Cardiac fibroblast (primary cell): ENCODE data around the gene TUBB1.
"Not testable (repeated sequence)": the region's sequence is repeated elsewhere in the genome, so short reads cannot be mapped to it uniquely, and the experiment has no call there.

Experiments
- DNase-seq, 2 donors: peaks; one replicate each; pipeline versions ENCODE4 v3.0.0 to v3.0.0-alpha.2; 2010; ENCODE audit warnings: low read depth in 2 of 2
- H3K4me3 ChIP-seq, 2 donors: replicated peaks in 1 of 2; 1 replicate in 1 of 2; 2 replicates in 1 of 2; pipeline ENCODE4 v1.5.1; 2011; ENCODE audit warnings: low read depth in 2 of 2, low read length in 2 of 2, mild to moderate bottlenecking in 2 of 2, moderate library complexity in 1 of 2
- TF ChIP-seq, protein P1 (sequence below): IDR thresholded peaks from one replicate; pipeline ENCODE4 v1.5.1; 2011; ENCODE audit warnings: low read depth, mild to moderate bottlenecking, low read length, inconsistent platforms

The TUBB1 gene

GRCh38 chr20:59033093-59033492 lies 13.9 kb downstream of the TUBB1 start:
- H3K4me3 ChIP-seq: peak overlapping the region in 1 of 2 donors; percentile 52
- no peak for DNase-seq
- TF ChIP-seq, protein P1, sequence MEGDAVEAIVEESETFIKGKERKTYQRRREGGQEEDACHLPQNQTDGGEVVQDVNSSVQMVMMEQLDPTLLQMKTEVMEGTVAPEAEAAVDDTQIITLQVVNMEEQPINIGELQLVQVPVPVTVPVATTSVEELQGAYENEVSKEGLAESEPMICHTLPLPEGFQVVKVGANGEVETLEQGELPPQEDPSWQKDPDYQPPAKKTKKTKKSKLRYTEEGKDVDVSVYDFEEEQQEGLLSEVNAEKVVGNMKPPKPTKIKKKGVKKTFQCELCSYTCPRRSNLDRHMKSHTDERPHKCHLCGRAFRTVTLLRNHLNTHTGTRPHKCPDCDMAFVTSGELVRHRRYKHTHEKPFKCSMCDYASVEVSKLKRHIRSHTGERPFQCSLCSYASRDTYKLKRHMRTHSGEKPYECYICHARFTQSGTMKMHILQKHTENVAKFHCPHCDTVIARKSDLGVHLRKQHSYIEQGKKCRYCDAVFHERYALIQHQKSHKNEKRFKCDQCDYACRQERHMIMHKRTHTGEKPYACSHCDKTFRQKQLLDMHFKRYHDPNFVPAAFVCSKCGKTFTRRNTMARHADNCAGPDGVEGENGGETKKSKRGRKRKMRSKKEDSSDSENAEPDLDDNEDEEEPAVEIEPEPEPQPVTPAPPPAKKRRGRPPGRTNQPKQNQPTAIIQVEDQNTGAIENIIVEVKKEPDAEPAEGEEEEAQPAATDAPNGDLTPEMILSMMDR: no peak

GRCh38 chr20:59033616-59034165 lies 14.5 kb downstream of the TUBB1 start:
- H3K4me3 ChIP-seq: no peak overlapping the region
- TF ChIP-seq, protein P1: no peak
- DNase-seq: no peak

DNA sequence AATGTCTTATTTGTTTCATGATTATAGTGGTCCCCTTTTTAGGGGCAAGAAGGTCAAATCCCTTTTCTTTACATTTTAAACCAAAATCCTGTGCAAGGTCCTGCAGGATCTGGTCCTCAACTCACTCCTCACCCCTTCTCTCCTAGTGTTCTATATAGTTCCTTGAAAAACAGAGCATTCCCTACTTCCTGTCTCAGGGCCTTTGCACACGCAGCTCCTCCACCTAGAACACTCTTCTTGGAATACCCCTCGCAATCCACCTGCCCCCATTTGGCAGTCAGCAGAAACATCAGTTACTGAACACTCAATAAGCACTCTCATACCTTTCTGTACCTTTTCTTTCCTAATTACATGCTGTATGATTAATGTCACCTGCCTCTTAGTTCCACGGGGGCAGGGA lies 16.2 kb downstream of the TUBB1 start:
- TF ChIP-seq, protein P1: no peak
- no peak for DNase-seq
- no peak overlapping the region for H3K4me3 ChIP-seq

DNA sequence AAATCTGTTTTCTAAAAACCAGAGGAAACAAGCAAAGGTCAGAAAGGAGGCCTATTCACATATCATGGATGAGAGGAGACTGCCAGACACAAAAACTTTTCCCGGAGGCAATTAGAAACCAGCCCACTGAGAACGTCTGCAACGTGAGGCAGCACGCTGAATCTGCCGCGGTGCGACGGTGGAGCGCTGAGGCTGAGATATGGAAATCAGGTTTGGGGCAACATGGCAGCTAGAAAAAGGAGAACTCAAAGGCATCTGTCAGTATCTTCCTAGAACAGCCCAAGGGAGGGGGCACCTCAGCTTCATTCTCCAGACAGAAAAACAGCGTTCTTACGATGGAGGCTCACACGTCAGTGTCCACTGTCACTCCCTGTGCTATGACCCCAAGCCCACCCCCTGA lies 18.2 kb downstream of the TUBB1 start:
- no peak overlapping the region for H3K4me3 ChIP-seq
- TF ChIP-seq, protein P1: no peak
- DNase-seq: no peak

GRCh38 chr20:59039233-59039632 lies 20.0 kb downstream of the TUBB1 start:
- H3K4me3 ChIP-seq: no peak overlapping the region
- peak in 1 of 2 donors; percentile 55 for DNase-seq
- TF ChIP-seq, protein P1: no peak

GRCh38 chr20:59040667-59041066 lies 21.4 kb downstream of the TUBB1 start:
- DNase-seq: no peak
- TF ChIP-seq, protein P1: no peak
- H3K4me3 ChIP-seq: no peak overlapping the region

DNA sequence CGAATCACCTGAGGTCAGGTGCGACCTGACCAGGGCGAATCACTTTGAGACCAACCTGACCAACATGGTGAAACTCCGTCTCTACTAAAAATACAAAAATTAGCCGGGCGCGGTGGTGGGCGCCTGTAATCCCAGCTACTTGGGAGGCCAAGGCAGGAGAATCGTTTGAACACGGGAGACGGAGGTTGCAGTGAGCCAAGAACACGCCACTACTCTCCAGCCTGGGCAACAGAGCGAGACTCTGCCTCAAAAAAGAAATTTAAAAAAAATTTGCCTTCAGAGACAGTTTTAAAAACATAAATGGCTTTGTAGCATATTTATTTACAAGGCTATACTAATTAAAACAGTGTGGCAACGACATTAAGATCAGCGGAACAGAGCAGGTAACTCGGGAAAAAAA lies 22.3 kb downstream of the TUBB1 start:
- H3K4me3 ChIP-seq: peak overlapping the region; percentile 83 to 85
- DNase-seq: not testable (repeated sequence)
